GM19452 (cell line): ENCODE data around the gene TLE2.
"Not testable (repeated sequence)": the region's sequence is repeated elsewhere in the genome, so short reads cannot be mapped to it uniquely, and the experiment has no call there.

Source experiments
- ATAC-seq: cut with Tn5 transposase; IDR thresholded peaks from one replicate; pipeline ENCODE4 v1.9.1; 2021; ENCODE audit not compliant: unreplicated experiment

The TLE2 gene

GRCh38 chr19:2988568-2988967, 40.5 kb downstream of the TLE2 start:
- ATAC-seq = no peak

DNA sequence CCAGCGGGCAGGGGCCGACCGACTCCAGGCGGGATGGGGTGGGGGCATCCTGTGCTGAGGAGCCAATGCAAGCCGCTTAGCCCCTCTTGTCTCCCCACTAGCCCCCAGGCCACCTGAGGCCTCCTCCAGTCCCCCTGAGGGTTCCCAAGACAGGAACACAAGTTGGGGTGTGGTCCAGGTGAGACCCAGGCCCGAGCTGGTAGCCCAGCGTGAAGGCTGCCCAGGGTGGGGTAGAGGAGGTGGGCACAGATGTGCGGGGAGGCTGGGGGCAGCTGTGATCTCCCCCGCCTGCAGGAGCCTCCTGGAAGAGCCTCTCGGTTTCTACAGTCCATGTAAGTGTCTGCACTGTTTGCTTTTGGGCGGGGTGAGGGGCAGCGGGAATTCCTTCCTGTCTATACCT, 41.3 kb downstream of the TLE2 start:
- ATAC-seq = no peak

GRCh38 chr19:2986951-2987524, 42.0 kb downstream of the TLE2 start:
- no peak for ATAC-seq

- ATAC-seq = no peak
Measured at GRCh38 chr19:2984215-2984528, 44.9 kb downstream of the TLE2 start.

DNA sequence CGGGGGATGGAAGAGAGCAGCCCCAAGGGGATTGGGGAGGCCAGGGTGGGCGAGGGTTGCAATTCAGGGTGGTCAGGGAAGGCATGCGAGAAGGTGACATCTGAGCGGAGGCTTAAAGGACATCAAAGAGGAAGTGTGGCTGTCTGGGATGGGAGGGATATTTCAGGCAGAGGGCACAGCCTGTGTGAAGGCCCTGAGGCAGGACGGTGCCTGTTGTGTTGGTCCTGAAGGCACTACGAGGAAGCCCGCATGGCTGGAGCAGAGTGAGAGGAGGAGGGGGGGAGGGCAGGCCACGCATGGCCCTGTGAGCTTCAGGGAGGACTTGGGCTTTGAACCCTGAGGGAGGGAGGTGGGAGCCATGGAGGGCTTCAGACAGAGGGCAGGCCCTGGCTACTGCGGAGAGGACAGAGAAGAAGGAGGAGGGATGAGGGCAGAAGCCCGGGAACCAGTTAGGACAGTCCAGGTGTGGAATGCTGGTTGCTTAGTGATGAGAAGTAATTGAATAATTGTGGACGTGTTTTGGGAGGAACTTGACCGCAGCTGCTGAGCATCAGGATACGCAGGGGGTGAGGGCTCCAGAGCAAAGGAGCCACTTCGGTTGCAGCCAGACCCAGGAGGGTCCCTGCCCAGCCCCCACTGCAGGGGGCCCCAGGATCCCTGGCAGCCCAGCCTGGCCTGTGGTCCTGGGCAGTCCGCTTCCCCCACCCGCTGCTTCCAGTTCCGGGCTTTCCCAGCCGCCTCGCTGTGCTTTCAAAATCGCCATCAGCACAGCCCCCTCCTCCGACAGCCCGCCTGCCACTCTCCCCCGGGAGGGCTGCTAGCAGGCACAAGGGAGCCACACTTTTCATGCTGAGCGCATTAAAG, 45.5 kb downstream of the TLE2 start:
- ATAC-seq = no peak

- no peak for ATAC-seq
Measured at GRCh38 chr19:2982983-2983350, 46.1 kb downstream of the TLE2 start.

- ATAC-seq = no peak
Measured at GRCh38 chr19:2982561-2982960, 46.5 kb downstream of the TLE2 start.

- no peak for ATAC-seq
Measured at GRCh38 chr19:2981898-2982297, 47.2 kb downstream of the TLE2 start.

GRCh38 chr19:2978772-2979171, 50.3 kb downstream of the TLE2 start:
- ATAC-seq = no peak

GRCh38 chr19:2978166-2978767, 50.8 kb downstream of the TLE2 start:
- no peak for ATAC-seq

GRCh38 chr19:2977746-2978138, 51.3 kb downstream of the TLE2 start:
- ATAC-seq = no peak

DNA sequence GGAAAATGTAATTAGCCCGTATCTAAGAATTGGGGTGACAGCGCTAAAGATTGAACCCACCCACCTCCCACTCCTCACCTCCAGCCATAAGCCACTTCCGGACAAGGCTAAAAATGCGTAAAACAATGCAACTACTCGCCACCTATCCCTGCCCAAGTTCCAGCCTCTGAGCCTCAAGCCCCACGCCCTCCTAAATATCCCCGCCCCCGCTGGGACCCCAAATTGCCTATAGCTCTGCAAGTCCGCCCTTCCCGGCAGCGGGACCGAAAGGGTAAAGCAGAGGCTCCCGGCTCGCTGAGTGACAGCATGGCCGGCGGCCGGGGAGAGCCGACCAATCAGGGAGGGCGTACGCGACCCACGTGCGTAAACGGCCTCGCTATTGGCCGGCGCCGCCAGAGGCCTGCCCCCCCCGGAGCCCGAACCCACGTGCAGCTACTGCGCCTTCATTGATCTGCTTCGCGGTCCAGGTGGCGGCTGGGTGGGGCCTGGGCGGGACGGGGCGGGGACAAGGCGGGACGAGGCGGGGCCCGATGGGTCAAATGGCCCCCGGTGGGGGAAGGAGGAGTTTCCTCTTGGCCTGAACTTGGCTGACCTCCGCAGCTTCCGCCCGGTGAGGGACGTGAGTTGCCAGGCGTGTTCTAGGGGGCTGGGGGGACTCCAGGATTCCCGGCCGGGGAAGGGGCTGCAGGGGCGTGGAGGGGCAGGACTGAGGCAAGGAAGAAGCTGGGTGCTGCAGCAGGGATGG, 51.9 kb downstream of the TLE2 start, which contains the start of gene TLE6:
TSS of gene TLE6 (plus strand) at position 564 of the 745 bp plus-strand sequence. CDS start 670 bp downstream, outside the sequence.
- ATAC-seq = peak; percentile 93

DNA sequence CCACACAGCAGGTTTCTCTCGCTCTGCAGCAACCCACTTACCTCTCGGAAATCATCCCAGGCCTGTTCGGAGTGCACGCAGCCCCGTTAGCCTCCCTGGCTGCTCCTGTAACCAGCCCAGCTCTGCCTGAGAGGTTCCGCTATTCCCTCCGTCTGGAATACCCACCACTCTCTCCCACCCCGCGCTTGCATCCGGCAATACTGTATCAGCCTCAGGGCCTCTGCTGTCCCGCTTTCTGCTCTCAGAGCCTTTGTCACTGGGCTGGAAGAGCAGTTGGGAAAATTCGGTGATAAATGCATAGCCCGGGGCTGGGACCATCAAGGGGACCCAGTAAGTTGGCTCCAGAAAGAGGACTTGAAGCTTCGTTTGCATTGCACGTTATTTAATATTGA, 52.5 kb downstream of the TLE2 start:
- no peak for ATAC-seq

DNA sequence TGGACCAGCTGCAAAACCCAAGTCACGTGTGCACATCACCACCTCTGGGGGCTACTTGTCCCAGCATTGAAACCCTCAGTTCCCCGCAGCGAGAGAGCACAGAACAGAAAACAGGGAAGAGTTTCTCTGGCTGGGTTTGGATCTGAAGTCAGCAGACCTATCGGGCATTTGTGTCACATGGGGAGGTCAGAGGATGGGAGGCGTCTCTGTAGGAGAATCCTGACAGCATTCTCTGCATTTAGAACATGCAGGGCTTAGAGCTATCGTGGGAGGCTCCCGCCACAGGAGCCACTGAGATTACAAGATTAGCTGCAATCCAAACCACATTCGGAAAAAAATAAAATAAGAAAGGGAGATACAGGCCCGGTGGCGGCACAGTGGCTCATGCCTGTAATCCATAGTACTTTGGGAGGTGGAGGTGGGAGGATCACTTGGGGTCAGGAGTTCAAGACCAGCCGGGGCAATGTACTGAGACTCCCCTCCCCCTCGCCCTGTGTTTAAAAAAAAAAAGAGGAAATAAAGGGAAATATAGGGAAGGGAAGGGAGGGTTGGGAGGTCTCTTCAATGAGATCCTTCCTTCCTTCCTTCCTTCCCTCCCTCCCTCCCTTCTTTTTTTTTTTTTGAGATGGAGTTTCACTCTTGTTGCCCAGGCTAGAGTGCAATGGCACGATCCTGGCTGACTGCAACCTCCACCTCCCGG, 54.6 kb downstream of the TLE2 start:
- no peak for ATAC-seq

DNA sequence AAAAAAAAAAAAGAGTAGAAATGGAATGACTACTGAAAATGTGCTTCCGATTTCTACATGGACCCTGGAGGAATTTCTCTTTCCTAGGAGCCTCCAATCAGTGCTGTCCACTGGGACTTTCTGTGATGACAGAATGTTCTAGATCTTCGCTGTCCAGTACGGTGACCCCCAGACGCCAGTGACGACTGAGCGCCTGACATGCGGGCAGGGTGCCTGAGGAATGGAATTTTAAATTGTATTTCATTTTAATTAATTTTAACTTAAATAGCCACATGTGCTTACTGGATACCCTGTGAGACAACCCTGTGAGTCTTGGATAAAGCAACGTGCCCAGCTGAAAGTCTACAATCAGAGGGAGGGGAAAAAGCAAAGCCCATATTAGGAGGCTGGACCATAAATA, 55.9 kb downstream of the TLE2 start:
- ATAC-seq = no peak

GRCh38 chr19:2970201-2970835, 58.8 kb downstream of the TLE2 start:
- no peak for ATAC-seq

- no peak for ATAC-seq
Measured at GRCh38 chr19:2969104-2969504, 60.0 kb downstream of the TLE2 start.

GRCh38 chr19:2967972-2968371, 61.1 kb downstream of the TLE2 start:
- ATAC-seq = no peak

GRCh38 chr19:2964874-2965273, 64.2 kb downstream of the TLE2 start:
- ATAC-seq = no peak

DNA sequence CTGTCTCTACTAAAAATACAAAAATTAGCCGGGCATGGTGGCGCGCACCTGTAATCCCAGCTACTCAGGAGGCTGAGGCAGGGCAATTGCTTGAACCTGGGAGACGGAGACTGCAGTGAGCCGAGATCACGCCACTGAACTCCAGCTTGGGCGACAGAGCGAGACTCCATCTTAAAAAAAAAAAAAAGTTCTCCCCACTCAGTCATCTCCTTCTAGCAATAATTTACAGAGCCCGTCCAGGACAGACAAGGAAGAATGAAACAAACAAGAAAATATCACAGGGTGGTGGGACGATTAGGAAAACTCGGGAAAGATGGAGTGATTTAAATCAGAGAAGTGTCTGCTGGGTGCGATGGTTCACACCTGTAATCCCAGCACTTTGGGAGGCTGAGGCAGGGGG, 65.4 kb downstream of the TLE2 start:
- not testable (repeated sequence) for ATAC-seq

DNA sequence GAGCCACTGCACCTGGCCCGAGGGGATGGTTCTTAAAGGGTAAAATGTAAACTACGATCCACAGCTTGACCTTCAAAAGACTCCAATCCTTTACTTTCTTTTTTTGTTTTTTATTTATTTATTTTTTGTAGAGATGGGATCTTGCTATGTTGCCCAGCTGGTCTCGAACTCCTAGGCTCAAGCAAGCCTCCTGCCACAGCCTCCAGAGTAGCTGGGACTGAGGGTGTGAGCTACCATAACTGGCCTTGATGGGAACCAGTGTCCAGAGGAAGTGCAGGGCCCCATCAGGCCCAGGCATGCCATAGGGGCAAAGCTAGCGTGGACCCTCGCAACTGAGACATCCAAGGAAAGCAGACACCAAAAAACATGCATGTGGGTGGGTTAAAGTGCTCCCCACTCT, 66.0 kb downstream of the TLE2 start:
- ATAC-seq = no peak
